Lower leg skin (tissue), 4 donors: ENCODE data around the gene CMTR2. TPM values are rescaled to one million over a fixed set of nuclear protein-coding genes. Genes with fewer than 3 reads are reported as not detected.

Source experiments
- DNase-seq, 2 donors: peaks; one replicate each; pipeline ENCODE4 v3.0.0-alpha.2; 2019; ENCODE audit warnings: low spot score in 2 of 2
- H3K4me3 ChIP-seq: fragments of 200-600 bp; sonication (generic); 2 replicates; pipeline ENCODE4 v1.5.1; 2017; ENCODE audit warnings: mild to moderate bottlenecking, low read depth; ENCODE audit not compliant: poor library complexity, severe bottlenecking
- CTCF ChIP-seq, 3 donors: fragments of 450-650 bp; IDR thresholded peaks; one replicate each; pipeline ENCODE4 v1.5.1; 2016; ENCODE audit warnings: antibody characterized with exemption in 3 of 3, mild to moderate bottlenecking in 3 of 3, moderate library complexity in 2 of 3
- POLR2A ChIP-seq, 2 donors: fragments of 450-650 bp; IDR thresholded peaks; one replicate each; pipeline ENCODE4 v1.6.1; 2016 to 2017; ENCODE audit warnings: antibody characterized with exemption in 2 of 2, mild to moderate bottlenecking in 1 of 2, moderate library complexity in 1 of 2
- WGBS, 2 donors: methylation state at CpG; one replicate each; pipeline ENCODE4 v1.1.5; 2018; 5-methylcytosine and 5-hydroxymethylcytosine counted together
- intact Hi-C: fragments of 100-400 bp; cut with DNase I; formaldehyde crosslinking; loops from one replicate; pipeline ENCODE4 v1.15.0; 2023; ENCODE audit warnings: low total_unique reads
- total RNA-seq, 4 donors: library from RNA; depleted of rRNA; stranded (reverse); fragments of >200 nt; gene quantifications; one replicate each; pipeline ENCODE4 v1.1.0, GENCODE V29; 2016

The CMTR2 gene
- total RNA-seq, 4 donors from 2014 or later = 12.6 to 17.9 (median 16.0) TPM

GRCh38 chr16:71273384-71273783, 15.8 kb downstream of the CMTR2 start:
- H3K4me3 ChIP-seq = no peak overlapping the region
- intact Hi-C loops = no loop called here
- DNase-seq = no peak
- 100% methylated on average over 1 of the region's 1 CpG for WGBS, 2 donors
- TF ChIP-seq POLR2A (IDR thresholded peaks at IDR 0.05) = no peak
- TF ChIP-seq CTCF (IDR thresholded peaks at IDR 0.05) = no peak

GRCh38 chr16:71264299-71264698, 24.9 kb downstream of the CMTR2 start:
- no peak for DNase-seq
- no peak for TF ChIP-seq POLR2A (IDR thresholded peaks at IDR 0.05)
- TF ChIP-seq CTCF (IDR thresholded peaks at IDR 0.05) = no peak
- WGBS, 2 donors = 28 to 29% methylated on average over 3 of the region's 3 CpGs
- intact Hi-C loops = no loop called here
- H3K4me3 ChIP-seq = no peak overlapping the region

- WGBS, 2 donors = 70 to 81% methylated on average over 3 of the region's 3 CpGs
- no peak for TF ChIP-seq POLR2A (IDR thresholded peaks at IDR 0.05)
- TF ChIP-seq CTCF (IDR thresholded peaks at IDR 0.05) = no peak
- H3K4me3 ChIP-seq = no peak overlapping the region
- intact Hi-C loops = no loop called here
- no peak for DNase-seq
Observed at GRCh38 chr16:71263582-71263981, 25.6 kb downstream of the CMTR2 start.

- TF ChIP-seq CTCF (IDR thresholded peaks at IDR 0.05) (no peak), POLR2A (IDR thresholded peaks at IDR 0.05) (no peak)
- no peak for DNase-seq
- H3K4me3 ChIP-seq = no peak overlapping the region
- WGBS, 2 donors = 81 to 86% methylated on average over 5 of the region's 5 CpGs
- intact Hi-C loops = no loop called here
Observed at GRCh38 chr16:71262391-71262790, 26.8 kb downstream of the CMTR2 start.

- intact Hi-C loops = no loop called here
- no peak for DNase-seq
- no peak for TF ChIP-seq POLR2A (IDR thresholded peaks at IDR 0.05)
- TF ChIP-seq CTCF (IDR thresholded peaks at IDR 0.05) = no peak
- H3K4me3 ChIP-seq = no peak overlapping the region
Observed at GRCh38 chr16:71260995-71261394, 28.2 kb downstream of the CMTR2 start.

- 77 to 84% methylated on average over 5 of the region's 5 CpGs for WGBS, 2 donors
- TF ChIP-seq CTCF (IDR thresholded peaks at IDR 0.05) (no peak), POLR2A (IDR thresholded peaks at IDR 0.05) (no peak)
- no peak overlapping the region for H3K4me3 ChIP-seq
- intact Hi-C loops = no loop called here
- no peak for DNase-seq
Observed at GRCh38 chr16:71259086-71259485, 30.1 kb downstream of the CMTR2 start.
